HG03066 (cell line): Measurements from ENCODE around the gene SLFN12.
"Not testable (repeated sequence)": the region's sequence is repeated elsewhere in the genome, so short reads cannot be mapped to it uniquely, and the experiment has no call there.

Experiments used
- ATAC-seq: cut with Tn5 transposase; IDR thresholded peaks from one replicate; pipeline ENCODE4 v1.9.1; 2021; ENCODE audit warnings: low read depth; ENCODE audit not compliant: unreplicated experiment

The SLFN12 gene

GRCh38 chr17:35414707-35415106, 17.6 kb downstream of the SLFN12 start:
- not testable (repeated sequence) for ATAC-seq

- no peak for ATAC-seq
Measured at GRCh38 chr17:35414247-35414646, 18.1 kb downstream of the SLFN12 start.

GRCh38 chr17:35407531-35407930, 24.8 kb downstream of the SLFN12 start:
- no peak for ATAC-seq

GRCh38 chr17:35406568-35406967, 25.7 kb downstream of the SLFN12 start:
- ATAC-seq, result no peak

GRCh38 chr17:35404360-35404759, 27.9 kb downstream of the SLFN12 start:
- no peak for ATAC-seq

- ATAC-seq, result not testable (repeated sequence)
Measured at GRCh38 chr17:35393783-35394182, 38.5 kb downstream of the SLFN12 start.

GRCh38 chr17:35390663-35391062, 41.6 kb downstream of the SLFN12 start:
- no peak for ATAC-seq

- ATAC-seq, result no peak
Measured at GRCh38 chr17:35390156-35390555, 42.1 kb downstream of the SLFN12 start.

- ATAC-seq, result no peak
Measured at GRCh38 chr17:35387496-35387895, 44.8 kb downstream of the SLFN12 start.

GRCh38 chr17:35377706-35378105, 54.6 kb downstream of the SLFN12 start:
- no peak for ATAC-seq

GRCh38 chr17:35377068-35377467, 55.2 kb downstream of the SLFN12 start:
- ATAC-seq, result no peak

- ATAC-seq, result no peak
Measured at GRCh38 chr17:35376245-35376644, 56.1 kb downstream of the SLFN12 start.

GRCh38 chr17:35374766-35375344, 57.4 kb downstream of the SLFN12 start:
- no peak for ATAC-seq

- ATAC-seq, result no peak
Measured at GRCh38 chr17:35373984-35374765, 58.1 kb downstream of the SLFN12 start.

GRCh38 chr17:35373534-35373983, 58.7 kb downstream of the SLFN12 start, which contains the start of gene SLFN11:
SLFN11 (minus strand) TSS chr17:35373621; CDS start chr17:35363807, 9,814 bp downstream.
- no peak for ATAC-seq

- ATAC-seq, result no peak
Measured at GRCh38 chr17:35372846-35373533, 59.3 kb downstream of the SLFN12 start.

GRCh38 chr17:35371934-35372333, 60.4 kb downstream of the SLFN12 start:
- no peak for ATAC-seq

- ATAC-seq, result peak; percentile 98
Measured at GRCh38 chr17:35368081-35368830, 64.0 kb downstream of the SLFN12 start.

- ATAC-seq, result no peak
Measured at GRCh38 chr17:35361027-35361426, 71.3 kb downstream of the SLFN12 start.
